ENCODE results near the gene FLII.
"Not testable (repeated sequence)": the region's sequence is repeated elsewhere in the genome, so short reads cannot be mapped to it uniquely, and the experiment has no call there.

FLII gene

DNA sequence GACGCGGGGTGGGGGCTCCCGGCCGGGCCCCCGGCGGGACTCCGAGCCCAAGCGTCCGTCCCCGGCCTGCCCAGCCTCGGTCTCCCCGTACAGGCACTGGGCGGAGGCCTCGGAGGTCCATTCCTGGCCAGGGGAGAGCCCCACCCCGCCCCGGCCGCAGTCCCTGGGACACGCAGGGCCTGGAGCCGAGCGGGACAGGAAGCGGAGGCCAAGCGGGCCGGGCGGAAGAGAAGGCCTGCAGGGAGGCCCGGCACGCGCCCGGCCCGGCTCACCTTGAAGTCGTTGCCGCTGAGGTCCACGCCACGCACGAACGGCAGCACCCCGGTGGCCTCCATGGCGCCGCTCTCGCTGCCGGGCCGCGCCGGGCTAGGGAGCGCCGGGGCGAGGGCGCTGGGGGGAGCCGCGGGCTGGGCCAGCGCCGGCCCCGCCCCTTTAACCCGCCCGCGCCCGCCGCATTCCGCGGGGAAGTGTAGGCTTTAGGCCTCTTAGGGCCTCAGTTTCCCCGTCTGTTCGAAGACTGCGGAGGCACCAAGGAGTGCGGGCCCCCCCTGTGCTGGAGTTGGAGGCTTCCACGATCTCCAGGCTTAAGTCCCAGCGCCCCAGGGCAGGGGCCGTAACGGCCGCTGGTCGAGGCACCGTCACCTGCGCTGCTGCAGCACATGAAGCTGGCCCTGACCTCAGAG is at the start of gene FLII:
FLII (minus strand) TSS at position 383 of the 683 bp plus-strand sequence; CDS start at position 335, 48 bp downstream.
- peak; percentile 16 for DNase-seq (ENCODE audit: low read depth)
- TF ChIP-seq, protein P1, sequence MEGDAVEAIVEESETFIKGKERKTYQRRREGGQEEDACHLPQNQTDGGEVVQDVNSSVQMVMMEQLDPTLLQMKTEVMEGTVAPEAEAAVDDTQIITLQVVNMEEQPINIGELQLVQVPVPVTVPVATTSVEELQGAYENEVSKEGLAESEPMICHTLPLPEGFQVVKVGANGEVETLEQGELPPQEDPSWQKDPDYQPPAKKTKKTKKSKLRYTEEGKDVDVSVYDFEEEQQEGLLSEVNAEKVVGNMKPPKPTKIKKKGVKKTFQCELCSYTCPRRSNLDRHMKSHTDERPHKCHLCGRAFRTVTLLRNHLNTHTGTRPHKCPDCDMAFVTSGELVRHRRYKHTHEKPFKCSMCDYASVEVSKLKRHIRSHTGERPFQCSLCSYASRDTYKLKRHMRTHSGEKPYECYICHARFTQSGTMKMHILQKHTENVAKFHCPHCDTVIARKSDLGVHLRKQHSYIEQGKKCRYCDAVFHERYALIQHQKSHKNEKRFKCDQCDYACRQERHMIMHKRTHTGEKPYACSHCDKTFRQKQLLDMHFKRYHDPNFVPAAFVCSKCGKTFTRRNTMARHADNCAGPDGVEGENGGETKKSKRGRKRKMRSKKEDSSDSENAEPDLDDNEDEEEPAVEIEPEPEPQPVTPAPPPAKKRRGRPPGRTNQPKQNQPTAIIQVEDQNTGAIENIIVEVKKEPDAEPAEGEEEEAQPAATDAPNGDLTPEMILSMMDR (conservative IDR thresholded peaks at IDR 0.05; ENCODE audit: low read depth, low read length), result no peak

DNA sequence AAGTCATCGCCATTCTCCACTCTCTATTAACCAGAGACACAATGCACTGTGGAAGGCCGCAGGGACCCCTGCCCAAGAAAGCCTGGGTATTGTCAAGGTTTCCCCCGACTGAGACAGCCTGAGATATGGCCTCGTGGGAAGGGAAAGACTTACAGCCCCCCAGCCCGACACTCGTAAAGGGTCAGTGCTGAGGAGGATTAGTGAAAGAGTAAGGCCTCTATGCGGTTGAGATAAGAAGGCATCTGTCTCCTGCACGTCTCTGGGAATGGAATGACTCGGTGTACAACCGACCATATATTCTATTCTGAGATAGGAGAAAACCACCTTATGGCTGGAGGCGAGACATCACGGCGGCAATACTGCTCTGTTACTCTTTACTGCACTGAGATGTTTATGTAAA is 44.7 kb upstream of the FLII start:
- DNase-seq (ENCODE audit: low read depth); H3K4me3 ChIP-seq (ENCODE audit: low read depth, low read length): not testable (repeated sequence)

More for the DNA sequence above, at the start of gene FLII:
- peak within 1 kb of the TSS; percentile 90 for H3K4me3 ChIP-seq (ENCODE audit: low read depth, low read length)

DNA sequence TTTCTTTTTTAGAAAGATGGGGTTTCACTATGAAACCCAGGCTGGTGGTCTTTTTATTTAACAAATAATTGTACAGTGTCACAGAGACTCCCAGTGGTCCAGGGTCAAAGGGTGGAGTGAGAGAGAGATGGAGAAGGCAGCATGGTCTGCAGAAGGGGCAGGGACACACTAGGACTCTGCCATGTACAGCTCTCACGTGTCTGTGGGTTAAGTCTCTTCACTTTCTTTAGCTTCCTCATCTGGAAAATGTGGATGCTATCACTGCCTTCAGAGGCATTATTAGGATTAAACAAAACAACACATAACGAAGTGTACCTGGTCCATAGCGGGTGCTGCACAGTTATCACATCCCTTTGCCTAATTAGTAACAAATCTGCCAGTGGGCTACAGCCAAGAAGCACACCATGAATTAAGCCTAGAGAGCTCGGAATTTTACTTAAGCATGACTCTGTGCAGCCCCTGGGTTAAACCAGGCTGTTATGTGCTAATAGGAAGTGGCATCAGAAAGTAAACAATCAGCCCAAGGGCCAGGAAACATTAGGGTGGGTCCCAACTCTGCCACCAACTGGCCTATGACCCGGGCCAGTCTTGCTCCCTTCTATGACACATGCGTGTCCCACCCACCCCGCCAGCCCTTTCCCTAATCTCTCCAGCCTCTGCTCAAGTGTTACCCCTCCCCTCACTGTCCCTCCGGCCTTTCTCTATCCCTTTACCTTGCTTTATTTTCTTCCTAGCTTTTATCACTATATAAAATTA is 42.4 kb upstream of the FLII start:
- DNase-seq (ENCODE audit: low read depth), result no peak
- H3K4me3 ChIP-seq (ENCODE audit: low read depth, low read length), result no peak overlapping the region
- TF ChIP-seq, protein P1 (conservative IDR thresholded peaks at IDR 0.05; ENCODE audit: low read depth, low read length), result no peak

DNA sequence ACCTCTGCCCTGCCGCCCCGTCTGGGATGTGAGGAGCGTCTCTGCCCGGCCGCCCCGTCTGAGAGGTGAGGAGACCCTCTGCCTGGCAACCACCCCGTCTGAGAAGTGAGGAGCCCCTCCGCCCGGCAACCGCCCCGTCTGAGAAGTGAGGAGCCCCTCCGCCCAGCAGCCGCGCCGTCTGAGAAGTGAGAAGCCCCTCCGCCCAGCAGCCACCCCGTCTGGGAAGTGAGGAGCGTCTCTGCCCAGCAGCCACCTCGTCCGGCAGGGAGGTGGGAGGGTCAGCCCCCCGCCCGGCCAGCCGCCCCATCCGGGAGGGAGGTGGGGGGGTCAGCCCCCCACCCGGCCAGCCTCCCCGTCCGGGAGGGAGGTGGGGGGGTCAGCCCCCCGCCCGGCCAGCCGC is 39.5 kb upstream of the FLII start:
- DNase-seq (ENCODE audit: low read depth); H3K4me3 ChIP-seq (ENCODE audit: low read depth, low read length): not testable (repeated sequence)

DNA sequence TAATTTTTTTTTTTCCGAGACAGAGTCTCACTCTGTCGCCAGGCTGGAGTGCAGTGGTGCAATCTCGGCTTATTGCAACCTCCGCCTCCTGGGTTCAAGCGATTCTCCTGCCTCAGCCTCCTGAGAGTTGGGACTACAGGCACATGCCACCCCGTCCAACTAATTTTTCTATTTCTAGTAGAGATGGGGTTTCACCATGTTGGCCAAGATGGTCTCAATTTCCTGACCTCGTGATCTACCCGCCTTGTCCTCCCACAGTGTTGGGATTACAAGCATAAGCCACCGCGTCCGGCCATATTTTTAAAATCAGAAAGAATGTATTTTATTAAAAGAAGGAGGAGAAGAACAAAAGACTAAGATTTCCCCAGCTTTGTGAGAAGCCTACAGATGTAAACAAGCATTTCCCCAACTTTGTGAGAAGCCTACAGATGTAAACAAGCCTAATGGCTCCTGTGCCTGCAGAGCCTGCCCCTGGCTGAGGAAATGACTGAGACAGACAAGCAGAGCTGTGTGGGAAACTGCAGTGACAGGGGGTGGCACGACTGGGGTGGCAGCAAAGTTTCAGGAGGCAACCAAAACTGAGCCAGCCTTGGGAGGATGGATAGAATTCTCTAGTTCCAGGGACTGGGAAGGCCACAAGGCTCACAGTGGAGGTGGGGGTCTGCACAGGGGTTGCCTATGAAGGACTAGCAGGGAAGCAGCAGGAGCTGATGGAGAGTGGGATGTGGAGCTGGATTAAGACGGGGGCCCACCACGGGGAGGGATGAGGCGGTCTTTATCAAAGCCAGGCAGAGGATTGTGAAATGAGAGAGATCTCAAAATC is 33.4 kb upstream of the FLII start:
- no peak overlapping the region for H3K4me3 ChIP-seq (ENCODE audit: low read depth, low read length)
- DNase-seq (ENCODE audit: low read depth), result no peak
- TF ChIP-seq, protein P1 (conservative IDR thresholded peaks at IDR 0.05; ENCODE audit: low read depth, low read length), result no peak

DNA sequence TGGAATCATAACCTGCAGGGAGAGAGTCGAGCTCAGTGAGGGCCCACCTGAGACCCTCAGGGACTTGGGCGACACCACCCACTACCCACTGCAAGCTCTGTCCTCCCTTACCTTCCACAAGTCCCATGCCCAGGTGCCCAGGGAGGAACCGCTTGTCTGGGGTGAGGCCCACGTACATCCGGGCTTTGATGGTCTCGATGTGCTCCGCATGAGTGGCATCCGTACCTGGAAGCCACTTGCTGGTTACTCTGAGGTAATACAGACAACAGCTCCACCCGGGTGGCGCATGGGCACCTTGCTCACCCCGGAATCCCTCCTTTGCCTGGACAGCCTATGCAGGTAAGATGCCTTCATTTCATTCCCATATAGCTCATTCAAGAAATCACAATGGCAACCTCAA is 26.8 kb upstream of the FLII start:
- DNase-seq (ENCODE audit: low read depth), result no peak
- TF ChIP-seq, protein P1 (conservative IDR thresholded peaks at IDR 0.05; ENCODE audit: low read depth, low read length), result no peak
- no peak overlapping the region for H3K4me3 ChIP-seq (ENCODE audit: low read depth, low read length)

DNA sequence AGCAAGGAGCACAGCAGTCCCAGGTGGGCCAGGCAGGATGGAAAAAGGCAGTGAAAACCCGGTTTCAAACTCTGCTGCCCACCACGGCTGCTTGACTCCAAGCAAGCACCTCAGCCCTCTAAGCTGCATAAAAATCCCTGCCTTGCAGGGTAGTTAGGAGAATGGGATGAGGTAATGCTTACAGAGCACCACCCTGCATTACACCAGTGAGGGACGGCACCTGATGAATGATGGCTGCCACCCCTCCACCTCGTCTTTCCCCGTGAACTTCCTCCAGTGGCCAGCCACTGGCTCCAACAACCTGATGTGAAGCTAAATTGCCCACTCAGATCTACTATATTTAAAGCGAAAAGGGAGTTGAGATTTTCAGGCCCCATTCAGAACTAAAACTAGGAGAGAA is 23.2 kb upstream of the FLII start:
- TF ChIP-seq, protein P1 (conservative IDR thresholded peaks at IDR 0.05; ENCODE audit: low read depth, low read length), result no peak
- DNase-seq (ENCODE audit: low read depth), result no peak
- H3K4me3 ChIP-seq (ENCODE audit: low read depth, low read length), result no peak overlapping the region

Data from choroid plexus epithelial cell (primary cell).